Endodermal cell (in vitro differentiated cells): Measurements from ENCODE around the gene SPATA17. TPM values are rescaled to one million over a fixed set of nuclear protein-coding genes. Genes with fewer than 3 reads are reported as not detected.

Experiments used
- DNase-seq: peaks from one replicate; pipeline ENCODE4 v3.0.0-alpha.2; 2017
- H3K27ac ChIP-seq: 2 replicates; pipeline ENCODE4 v1.5.1; 2013; ENCODE audit warnings: mild to moderate bottlenecking, low read depth, low read length, moderate library complexity
- H3K27me3 ChIP-seq: 2 replicates; pipeline ENCODE4 v1.6.1; 2013; ENCODE audit warnings: mild to moderate bottlenecking, low read length, moderate library complexity; ENCODE audit not compliant: insufficient read depth, control insufficient read depth, poor library complexity, severe bottlenecking
- H3K36me3 ChIP-seq: 2 replicates; pipeline ENCODE4 v1.7.0; 2013; ENCODE audit warnings: mild to moderate bottlenecking, low read length, moderate library complexity; ENCODE audit not compliant: control insufficient read depth, insufficient read depth
- H3K4me1 ChIP-seq: one replicate; pipeline ENCODE4 v1.7.0; 2013; ENCODE audit warnings: low read length; ENCODE audit not compliant: control insufficient read depth, insufficient read depth
- H3K4me3 ChIP-seq: 2 replicates; pipeline ENCODE4 v1.5.1; 2013; ENCODE audit warnings: mild to moderate bottlenecking, low read length, moderate library complexity
- H3K9ac ChIP-seq: 2 replicates; pipeline ENCODE4 v1.6.1; 2013; ENCODE audit warnings: mild to moderate bottlenecking, low read length, moderate library complexity; ENCODE audit not compliant: poor library complexity, severe bottlenecking; ENCODE audit errors: extremely low read depth
- H3K9me3 ChIP-seq: 2 replicates; pipeline ENCODE4 v1.6.1; 2013; ENCODE audit warnings: mild to moderate bottlenecking, low read length, moderate library complexity; ENCODE audit not compliant: control insufficient read depth
- H3K27ac Mint-ChIP-seq: 2 replicates; pipeline ENCODE4 v1.8.0; 2020; ENCODE audit warnings: mixed read lengths
- H3K27me3 Mint-ChIP-seq: 2 replicates; pipeline ENCODE4 v1.8.0; 2021; ENCODE audit warnings: mild to moderate bottlenecking, mixed read lengths; ENCODE audit not compliant: insufficient read depth
- H3K36me3 Mint-ChIP-seq: 2 replicates; pipeline ENCODE4 v1.8.0; 2020; ENCODE audit warnings: low read depth, mixed read lengths
- H3K4me1 Mint-ChIP-seq: 2 replicates; pipeline ENCODE4 v1.8.0; 2020; ENCODE audit warnings: mixed read lengths
- H3K4me3 Mint-ChIP-seq: 2 replicates; pipeline ENCODE4 v1.8.0; 2020; ENCODE audit warnings: mild to moderate bottlenecking, moderate library complexity, mixed read lengths
- H3K9me3 Mint-ChIP-seq: 2 replicates; pipeline ENCODE4 v1.8.0; 2020; ENCODE audit warnings: mild to moderate bottlenecking, mixed read lengths
- CTCF ChIP-seq: fragments of 200-600 bp; sonication (generic); conservative IDR thresholded peaks from 2 replicates; pipeline ENCODE4 v1.5.0; 2021; ENCODE audit warnings: antibody characterized with exemption, mild to moderate bottlenecking
- WGBS, 2 experiments: methylation state at CpG; one replicate each; pipeline versions ENCODE4 v1.1.5 to v1.1.7; 2013; ENCODE audit warnings: missing lambda C conversion rate in 2 of 2, mixed read lengths in 1 of 2; ENCODE audit not compliant: insufficient coverage in 1 of 2, insufficient read length in 1 of 2; 5-methylcytosine and 5-hydroxymethylcytosine counted together
- total RNA-seq, 2 donors: library from RNA; stranded (reverse); fragmentation: NEBNext Ultra II Directional in 1 of 2; extraction: Animal tissue kit (Norgen Biotek cat#: 25700) in 1 of 2; gene quantifications; 2 replicates in 1 of 2; 3 replicates in 1 of 2; pipeline ENCODE4 v1.2.1, GENCODE V29; 2021

Gene SPATA17
- total RNA-seq, 2 donors from 2014 or later = 0.93 to 1.6 TPM

GRCh38 chr1:217770918-217771317, 139.8 kb downstream of the SPATA17 start:
- Histone ChIP-seq H3K4me1 (no peaks in the 10 kb centered on the region), H3K9ac (no peak overlapping the region), H3K27me3 (no peaks in the 10 kb centered on the region), H3K36me3 (no peaks in the 10 kb centered on the region), H3K9me3 (no peaks in the 10 kb centered on the region), H3K27ac (no peak overlapping the region), H3K4me3 (no peak overlapping the region)
- peaks cover 3% of the 10 kb centered on the region for H3K4me1 Mint-ChIP-seq
- H3K27me3 Mint-ChIP-seq = no peaks in the 10 kb centered on the region
- peak; percentile 57 for DNase-seq
- no peaks in the 10 kb centered on the region for H3K36me3 Mint-ChIP-seq
- H3K27ac Mint-ChIP-seq = no peak overlapping the region
- H3K9me3 Mint-ChIP-seq = no peaks in the 10 kb centered on the region
- WGBS, 2 experiments = 68% methylated on average over 3 of the region's 3 CpGs; no CpG with 5 or more reads in 1 of the 2 experiments
- no peak for TF ChIP-seq CTCF
- no peak overlapping the region for H3K4me3 Mint-ChIP-seq

DNA sequence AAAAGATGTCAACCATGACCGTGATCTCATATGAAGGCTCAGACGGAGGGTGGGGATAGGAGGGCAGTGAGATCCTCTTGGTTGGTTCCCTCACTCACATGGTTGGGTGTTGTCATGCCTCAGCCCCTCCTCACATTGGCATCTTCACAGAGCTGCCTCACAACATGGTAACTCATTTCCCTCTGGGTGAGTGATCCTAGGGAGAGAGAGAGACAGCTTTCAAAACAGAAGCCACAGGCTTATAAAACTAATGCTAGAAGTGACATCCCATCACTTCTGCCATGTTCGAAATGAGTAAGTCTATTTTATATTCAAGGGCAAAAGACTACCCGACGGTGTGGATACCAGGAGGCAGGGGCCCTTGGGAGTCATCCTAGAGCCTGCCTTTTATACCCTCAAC, 145.5 kb downstream of the SPATA17 start:
- no peak for DNase-seq
- Histone ChIP-seq H3K27ac (no peak overlapping the region), H3K36me3 (no peaks in the 10 kb centered on the region), H3K4me1 (no peaks in the 10 kb centered on the region), H3K9ac (no peak overlapping the region), H3K4me3 (no peak overlapping the region), H3K9me3 (no peaks in the 10 kb centered on the region), H3K27me3 (no peaks in the 10 kb centered on the region)
- Mint-ChIP-seq H3K27me3 (no peaks in the 10 kb centered on the region), H3K36me3 (no peaks in the 10 kb centered on the region), H3K4me1 (no peaks in the 10 kb centered on the region), H3K27ac (no peak overlapping the region), H3K9me3 (no peaks in the 10 kb centered on the region), H3K4me3 (no peak overlapping the region)
- WGBS, 2 experiments = 87 to 92% methylated on average over 2 to 5 of the region's 5 CpGs
- TF ChIP-seq CTCF = no peak

DNA sequence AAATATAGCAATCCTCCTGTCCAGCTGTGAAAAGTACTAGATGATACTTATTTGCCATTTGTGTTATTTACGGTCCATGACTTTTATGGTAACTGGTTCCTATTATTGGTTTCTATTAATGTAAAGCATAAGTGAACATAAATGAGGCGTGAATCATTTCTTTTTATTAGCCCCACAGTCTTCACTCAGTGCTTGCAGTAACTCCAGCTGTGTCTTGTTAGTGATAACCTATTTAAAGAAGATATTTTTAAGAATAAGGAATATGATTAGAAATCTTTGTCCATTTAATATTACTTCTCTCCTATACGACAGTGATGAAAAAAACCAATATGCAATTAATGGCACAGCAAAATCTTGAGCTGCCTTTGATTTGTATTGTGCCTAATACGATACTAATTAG, 149.9 kb downstream of the SPATA17 start:
- TF ChIP-seq CTCF = no peak
- H3K4me3 Mint-ChIP-seq = no peak overlapping the region
- DNase-seq = no peak
- no peaks in the 10 kb centered on the region for H3K27me3 Mint-ChIP-seq
- Histone ChIP-seq H3K4me3 (no peak overlapping the region), H3K27ac (no peak overlapping the region), H3K9ac (no peak overlapping the region), H3K4me1 (no peaks in the 10 kb centered on the region), H3K36me3 (no peaks in the 10 kb centered on the region), H3K9me3 (no peaks in the 10 kb centered on the region), H3K27me3 (no peaks in the 10 kb centered on the region)
- no peaks in the 10 kb centered on the region for H3K36me3 Mint-ChIP-seq
- no peaks in the 10 kb centered on the region for H3K9me3 Mint-ChIP-seq
- whole genome bisulfite sequencing, 2 experiments = 96 to 100% methylated on average over 1 to 4 of the region's 4 CpGs
- H3K4me1 Mint-ChIP-seq = no peaks in the 10 kb centered on the region
- no peak overlapping the region for H3K27ac Mint-ChIP-seq
